ENCODE data around the gene TUBB2A. TPM values are rescaled to one million over a fixed set of nuclear protein-coding genes. Genes with fewer than 3 reads are reported as not detected.

TUBB2A gene
- total RNA-seq, 1 experiment from 2014 or later, result 49.9 TPM

- ChIA-PET POLR2A (no interaction called here), RAD21 (ENCODE audit: low non-redundant PET in 1 of 2, low total read pairs in 2 of 2, uncharacterized antibody in 2 of 2, unreplicated experiment in 2 of 2) (no interaction called here), CTCF (interaction anchor here (1.3 kb wide), 1 partner anchor 131 kb away, joined by 4 read pairs; no protein-coding TSS in a partner anchor)
- H3K36me3 ChIP-seq (ENCODE audit: control insufficient read depth in 1 of 2, insufficient read depth in 2 of 2, low read length in 2 of 2), result no peaks in the 10 kb centered on the region
- no peak overlapping the region for H3K4me3 ChIP-seq (replicated peaks in 1 of 2; ENCODE audit: low read depth in 1 of 2, low read length in 2 of 2)
- H3K4me1 ChIP-seq (ENCODE audit: control insufficient read depth in 1 of 2, insufficient read depth in 2 of 2, low read length in 2 of 2), result peaks cover 14 to 23% of the 10 kb centered on the region in 2 experiments
- H2AFZ ChIP-seq (ENCODE audit: low read depth, low read length, poor library complexity, severe bottlenecking), result no peak overlapping the region
- TF ChIP-seq EZH2 (IDR thresholded peaks at IDR 0.05), result no peak
- no peak for TF ChIP-seq EZH2phosphoT487 (IDR thresholded peaks at IDR 0.05; ENCODE audit: borderline replicate concordance)
- no peak for TF ChIP-seq SRF (IDR thresholded peaks at IDR 0.05; ENCODE audit: low read depth)
- no peaks in the 10 kb centered on the region for H4K20me1 ChIP-seq (ENCODE audit: insufficient read depth)
- intact Hi-C loops (cut with micrococcal nuclease), result loop anchor here (10.0 kb wide), 1 partner anchor 614 kb away; no protein-coding TSS in a partner anchor
- no peak overlapping the region for H3K4me2 ChIP-seq (ENCODE audit: low read length)
- no peak overlapping the region for H3K27ac ChIP-seq (ENCODE audit: low read depth, low read length)
- H3K27me3 ChIP-seq (ENCODE audit: insufficient read depth, low read length), result no peaks in the 10 kb centered on the region
- peaks cover 10% of the 10 kb centered on the region; the same call in 1 of the 2 replicates for H3K79me2 ChIP-seq (ENCODE audit: insufficient read depth, low read length)
- ATAC-seq, result no peak
- H3K9me3 ChIP-seq (ENCODE audit: control insufficient read depth in 1 of 2, insufficient read depth in 1 of 2, low read depth in 1 of 2, low read length in 2 of 2), result no peaks in the 10 kb centered on the region
- no TSS peak for BruUV-seq (replicated peaks)
- no peaks in the 10 kb centered on the region for H3K9me2 ChIP-seq (ENCODE audit: insufficient read depth)
- no peak overlapping the region for H3K9ac ChIP-seq (ENCODE audit: low read length)
- no peak for DNase-seq (ENCODE audit: low read depth, low spot score)
Observed at GRCh38 chr6:3120765-3121089, 36.6 kb downstream of the TUBB2A start.

GRCh38 chr6:3119040-3119723, 38.2 kb downstream of the TUBB2A start:
- no peaks in the 10 kb centered on the region for H4K20me1 ChIP-seq (ENCODE audit: insufficient read depth)
- H3K9me2 ChIP-seq (ENCODE audit: insufficient read depth), result no peaks in the 10 kb centered on the region
- H3K9me3 ChIP-seq (ENCODE audit: control insufficient read depth in 1 of 2, insufficient read depth in 1 of 2, low read depth in 1 of 2, low read length in 2 of 2), result no peaks in the 10 kb centered on the region
- H3K79me2 ChIP-seq (ENCODE audit: insufficient read depth, low read length), result peaks cover 10% of the 10 kb centered on the region; the same call in 1 of the 2 replicates
- peak overlapping the region; percentile 80 to 99 for H3K4me3 ChIP-seq (replicated peaks in 1 of 2; ENCODE audit: low read depth in 1 of 2, low read length in 2 of 2)
- peak; percentile 49 for ATAC-seq
- BruUV-seq (replicated peaks), result TSS peak; percentile 59
- ChIA-PET RAD21 (ENCODE audit: low non-redundant PET in 1 of 2, low total read pairs in 2 of 2, uncharacterized antibody in 2 of 2, unreplicated experiment in 2 of 2) (no interaction called here), POLR2A (no interaction called here), CTCF (interaction anchor here (1.0 kb wide), 1 partner anchor 119 kb away, joined by 4 read pairs; the partner anchor contains the start of gene NQO2)
- no peaks in the 10 kb centered on the region; a peak in 1 of 4 replicates for H3K36me3 ChIP-seq (ENCODE audit: control insufficient read depth in 1 of 2, insufficient read depth in 2 of 2, low read length in 2 of 2)
- peak overlapping the region; percentile 92 for H3K9ac ChIP-seq (ENCODE audit: low read length)
- H3K27me3 ChIP-seq (ENCODE audit: insufficient read depth, low read length), result no peaks in the 10 kb centered on the region
- no peak overlapping the region for H2AFZ ChIP-seq (ENCODE audit: low read depth, low read length, poor library complexity, severe bottlenecking)
- H3K27ac ChIP-seq (ENCODE audit: low read depth, low read length), result peak overlapping the region; percentile 86
- peaks cover 14 to 23% of the 10 kb centered on the region in 2 experiments for H3K4me1 ChIP-seq (ENCODE audit: control insufficient read depth in 1 of 2, insufficient read depth in 2 of 2, low read length in 2 of 2)
- intact Hi-C loops (cut with micrococcal nuclease), result loop anchor here (5.0 kb wide), 1 partner anchor 122 kb away; the partner anchor contains the start of gene NQO2
- DNase-seq (ENCODE audit: low read depth, low spot score), result no peak
- H3K4me2 ChIP-seq (ENCODE audit: low read length), result peak overlapping the region; percentile 93
- TF ChIP-seq CTCF (IDR thresholded peaks at IDR 0.05 in 2 of 3, conservative IDR thresholded peaks at IDR 0.05 in 1 of 3; ENCODE audit: borderline replicate concordance in 1 of 3, insufficient read depth in 1 of 3, low read depth in 2 of 3, low read length in 2 of 3), result no peak
- TF ChIP-seq POLR2A (IDR thresholded peaks at IDR 0.05; ENCODE audit: borderline replicate concordance, extremely low read depth, insufficient read depth, insufficient read length), result no peak
- no peak for TF ChIP-seq YY1 (IDR thresholded peaks at IDR 0.05; ENCODE audit: extremely low read depth, insufficient replicate concordance, low read depth, low read length)
- peak; percentile 45; the same call in 1 of the 2 replicates for TF ChIP-seq ZFX (IDR thresholded peaks at IDR 0.05)
- no peak for TF ChIP-seq MAX (IDR thresholded peaks at IDR 0.05)
- no peak for TF ChIP-seq SRF (IDR thresholded peaks at IDR 0.05; ENCODE audit: low read depth)
- no peak for TF ChIP-seq ZBTB33 (IDR thresholded peaks at IDR 0.05; ENCODE audit: extremely low read depth, insufficient replicate concordance, low read length)
- no peak for TF ChIP-seq REST (IDR thresholded peaks at IDR 0.05; ENCODE audit: low read depth)
